Measurements from ENCODE around the gene CLIP2.

CLIP2 gene

DNA sequence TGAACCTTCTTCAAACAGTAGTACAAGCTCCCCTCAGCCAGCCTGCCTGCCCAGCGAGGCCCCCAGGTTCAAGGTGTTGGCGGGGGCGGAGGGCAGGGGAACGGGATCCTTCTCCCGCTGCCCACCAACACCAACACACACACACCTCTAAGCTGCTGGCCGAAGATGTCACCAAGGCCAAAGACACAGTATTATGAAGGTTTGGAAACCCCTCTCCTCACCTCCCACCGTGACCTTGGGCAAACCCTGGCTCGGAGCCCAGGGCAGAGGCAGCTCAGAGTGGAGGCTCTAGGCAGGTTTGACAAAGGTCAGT, 115.1 kb downstream of the CLIP2 start:
- no peaks in the 10 kb centered on the region for H3K4me1 ChIP-seq (ENCODE audit: control insufficient read depth, insufficient read depth, low read length)
- H3K36me3 ChIP-seq (ENCODE audit: control insufficient read depth in 2 of 2, insufficient read depth in 1 of 2, low read length in 2 of 2): peaks cover 0 to 4% of the 10 kb centered on the region in 2 experiments; a peak in 1 of 3 replicates
- no peak overlapping the region for H3K4me3 ChIP-seq (ENCODE audit: low read depth, low read length)
- H3K27ac ChIP-seq (ENCODE audit: extremely low read depth, low read depth, low read length): no peak overlapping the region
- ChIA-PET POLR2A (no interaction called here), CTCF (interaction anchor here (0.6 to 8.2 kb wide), 3 partner anchors 41 to 197 kb away, joined by 3 to 126 read pairs (median 3); partner anchors contain the start of gene LAT2)
- no peaks in the 10 kb centered on the region for H3K9me3 ChIP-seq (ENCODE audit: control insufficient read depth, insufficient read depth, low read depth, low read length)
- TF ChIP-seq ZNF175 (tag by site-specific recombination; IDR thresholded peaks at IDR 0.05) (no peak), KLF10 (tag by site-specific recombination; IDR thresholded peaks at IDR 0.05) (no peak), ZNF391 (tag by site-specific recombination; IDR thresholded peaks at IDR 0.05; ENCODE audit: borderline replicate concordance, low read depth) (no peak), ZNF23 (tag by site-specific recombination; IDR thresholded peaks at IDR 0.05; ENCODE audit: borderline replicate concordance) (no peak), WT1 (tag by site-specific recombination; IDR thresholded peaks at IDR 0.05) (no peak), YY1 (tag by site-specific recombination; IDR thresholded peaks at IDR 0.05) (no peak), SP2 (tag by site-specific recombination; IDR thresholded peaks at IDR 0.05) (no peak)
- TF ChIP-seq, protein P1, sequence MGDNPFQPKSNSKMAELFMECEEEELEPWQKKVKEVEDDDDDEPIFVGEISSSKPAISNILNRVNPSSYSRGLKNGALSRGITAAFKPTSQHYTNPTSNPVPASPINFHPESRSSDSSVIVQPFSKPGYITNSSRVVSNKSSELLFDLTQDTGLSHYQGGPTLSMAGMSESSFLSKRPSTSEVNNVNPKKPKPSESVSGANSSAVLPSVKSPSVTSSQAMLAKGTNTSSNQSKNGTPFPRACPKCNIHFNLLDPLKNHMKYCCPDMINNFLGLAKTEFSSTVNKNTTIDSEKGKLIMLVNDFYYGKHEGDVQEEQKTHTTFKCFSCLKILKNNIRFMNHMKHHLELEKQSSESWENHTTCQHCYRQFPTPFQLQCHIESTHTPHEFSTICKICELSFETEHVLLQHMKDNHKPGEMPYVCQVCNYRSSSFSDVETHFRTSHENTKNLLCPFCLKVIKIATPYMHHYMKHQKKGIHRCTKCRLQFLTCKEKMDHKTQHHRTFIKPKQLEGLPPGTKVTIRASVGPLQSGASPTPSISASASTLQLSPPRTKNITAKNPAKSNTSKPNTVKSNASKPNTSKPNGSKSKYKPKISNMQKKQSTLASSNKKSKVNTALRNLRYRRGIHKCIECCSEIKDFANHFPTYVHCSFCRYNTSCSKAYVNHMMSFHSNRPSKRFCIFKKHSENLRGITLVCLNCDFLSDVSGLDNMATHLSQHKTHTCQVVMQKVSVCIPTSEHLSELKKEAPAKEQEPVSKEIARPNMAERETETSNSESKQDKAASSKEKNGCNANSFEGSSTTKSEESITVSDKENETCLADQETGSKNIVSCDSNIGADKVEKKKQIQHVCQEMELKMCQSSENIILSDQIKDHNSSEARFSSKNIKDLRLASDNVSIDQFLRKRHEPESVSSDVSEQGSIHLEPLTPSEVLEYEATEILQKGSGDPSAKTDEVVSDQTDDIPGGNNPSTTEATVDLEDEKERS (tag by site-specific recombination; IDR thresholded peaks at IDR 0.05): no peak
- TF ChIP-seq, protein P2, sequence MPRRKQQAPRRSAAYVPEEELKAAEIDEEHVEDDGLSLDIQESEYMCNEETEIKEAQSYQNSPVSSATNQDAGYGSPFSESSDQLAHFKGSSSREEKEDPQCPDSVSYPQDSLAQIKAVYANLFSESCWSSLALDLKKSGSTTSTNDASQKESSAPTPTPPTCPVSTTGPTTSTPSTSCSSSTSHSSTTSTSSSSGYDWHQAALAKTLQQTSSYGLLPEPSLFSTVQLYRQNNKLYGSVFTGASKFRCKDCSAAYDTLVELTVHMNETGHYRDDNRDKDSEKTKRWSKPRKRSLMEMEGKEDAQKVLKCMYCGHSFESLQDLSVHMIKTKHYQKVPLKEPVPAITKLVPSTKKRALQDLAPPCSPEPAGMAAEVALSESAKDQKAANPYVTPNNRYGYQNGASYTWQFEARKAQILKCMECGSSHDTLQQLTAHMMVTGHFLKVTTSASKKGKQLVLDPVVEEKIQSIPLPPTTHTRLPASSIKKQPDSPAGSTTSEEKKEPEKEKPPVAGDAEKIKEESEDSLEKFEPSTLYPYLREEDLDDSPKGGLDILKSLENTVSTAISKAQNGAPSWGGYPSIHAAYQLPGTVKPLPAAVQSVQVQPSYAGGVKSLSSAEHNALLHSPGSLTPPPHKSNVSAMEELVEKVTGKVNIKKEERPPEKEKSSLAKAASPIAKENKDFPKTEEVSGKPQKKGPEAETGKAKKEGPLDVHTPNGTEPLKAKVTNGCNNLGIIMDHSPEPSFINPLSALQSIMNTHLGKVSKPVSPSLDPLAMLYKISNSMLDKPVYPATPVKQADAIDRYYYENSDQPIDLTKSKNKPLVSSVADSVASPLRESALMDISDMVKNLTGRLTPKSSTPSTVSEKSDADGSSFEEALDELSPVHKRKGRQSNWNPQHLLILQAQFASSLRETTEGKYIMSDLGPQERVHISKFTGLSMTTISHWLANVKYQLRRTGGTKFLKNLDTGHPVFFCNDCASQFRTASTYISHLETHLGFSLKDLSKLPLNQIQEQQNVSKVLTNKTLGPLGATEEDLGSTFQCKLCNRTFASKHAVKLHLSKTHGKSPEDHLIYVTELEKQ (tag by site-specific recombination; IDR thresholded peaks at IDR 0.05; ENCODE audit: borderline replicate concordance): no peak
- TF ChIP-seq, protein P3, sequence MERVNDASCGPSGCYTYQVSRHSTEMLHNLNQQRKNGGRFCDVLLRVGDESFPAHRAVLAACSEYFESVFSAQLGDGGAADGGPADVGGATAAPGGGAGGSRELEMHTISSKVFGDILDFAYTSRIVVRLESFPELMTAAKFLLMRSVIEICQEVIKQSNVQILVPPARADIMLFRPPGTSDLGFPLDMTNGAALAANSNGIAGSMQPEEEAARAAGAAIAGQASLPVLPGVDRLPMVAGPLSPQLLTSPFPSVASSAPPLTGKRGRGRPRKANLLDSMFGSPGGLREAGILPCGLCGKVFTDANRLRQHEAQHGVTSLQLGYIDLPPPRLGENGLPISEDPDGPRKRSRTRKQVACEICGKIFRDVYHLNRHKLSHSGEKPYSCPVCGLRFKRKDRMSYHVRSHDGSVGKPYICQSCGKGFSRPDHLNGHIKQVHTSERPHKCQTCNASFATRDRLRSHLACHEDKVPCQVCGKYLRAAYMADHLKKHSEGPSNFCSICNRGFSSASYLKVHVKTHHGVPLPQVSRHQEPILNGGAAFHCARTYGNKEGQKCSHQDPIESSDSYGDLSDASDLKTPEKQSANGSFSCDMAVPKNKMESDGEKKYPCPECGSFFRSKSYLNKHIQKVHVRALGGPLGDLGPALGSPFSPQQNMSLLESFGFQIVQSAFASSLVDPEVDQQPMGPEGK (tag by site-specific recombination; IDR thresholded peaks at IDR 0.05): no peak

DNA sequence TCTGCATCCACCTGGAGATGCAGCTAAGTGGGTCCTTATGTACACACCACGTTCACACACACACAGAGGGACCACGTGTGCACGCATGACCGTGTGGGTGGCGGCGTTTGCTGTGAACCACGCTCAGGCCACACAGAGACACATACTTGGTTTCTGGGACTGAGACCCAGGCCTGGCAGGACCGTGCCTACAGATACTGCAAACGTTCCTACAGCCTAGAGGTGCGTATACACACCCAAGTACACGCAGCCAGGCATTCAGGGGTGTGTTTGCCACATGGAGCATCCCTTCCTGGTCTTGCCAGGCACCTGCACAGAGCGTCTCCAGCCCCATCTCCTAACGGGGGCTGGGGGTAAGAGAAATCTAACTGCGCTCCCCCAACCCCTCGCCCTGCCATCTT, 115.5 kb downstream of the CLIP2 start:
- Histone ChIP-seq H3K4me3 (ENCODE audit: low read depth, low read length) (no peak overlapping the region), H3K9me3 (ENCODE audit: control insufficient read depth, insufficient read depth, low read depth, low read length) (no peaks in the 10 kb centered on the region), H3K27ac (ENCODE audit: extremely low read depth, low read depth, low read length) (no peak overlapping the region), H3K4me1 (ENCODE audit: control insufficient read depth, insufficient read depth, low read length) (no peaks in the 10 kb centered on the region), H3K36me3 (ENCODE audit: control insufficient read depth in 2 of 2, insufficient read depth in 1 of 2, low read length in 2 of 2) (peaks cover 0 to 4% of the 10 kb centered on the region in 2 experiments; a peak in 1 of 3 replicates)
- ChIA-PET POLR2A (no interaction called here), CTCF (interaction anchor here (0.6 to 8.2 kb wide), 4 partner anchors 41 to 197 kb away, joined by 3 to 126 read pairs (median 3); partner anchors contain the start of gene LAT2)
- TF ChIP-seq ZFP69B (tag by site-specific recombination; IDR thresholded peaks at IDR 0.05) (no peak), ZNF132 (tag by site-specific recombination; IDR thresholded peaks at IDR 0.05; ENCODE audit: borderline replicate concordance) (no peak), ZNF24 (tag by site-specific recombination; IDR thresholded peaks at IDR 0.05) (no peak), ZSCAN16 (tag by site-specific recombination; IDR thresholded peaks at IDR 0.05) (no peak), ZNF112 (tag by site-specific recombination; IDR thresholded peaks at IDR 0.05) (no peak), KLF9 (tag by site-specific recombination; IDR thresholded peaks at IDR 0.05; ENCODE audit: low read depth) (no peak), BCL11A (tag by site-specific recombination; IDR thresholded peaks at IDR 0.05; ENCODE audit: low read depth) (no peak), ZFHX2 (tag by site-specific recombination; conservative IDR thresholded peaks at IDR 0.05) (no peak), YY2 (tag by site-specific recombination; IDR thresholded peaks at IDR 0.05) (no peak)
- TF ChIP-seq, protein P4, sequence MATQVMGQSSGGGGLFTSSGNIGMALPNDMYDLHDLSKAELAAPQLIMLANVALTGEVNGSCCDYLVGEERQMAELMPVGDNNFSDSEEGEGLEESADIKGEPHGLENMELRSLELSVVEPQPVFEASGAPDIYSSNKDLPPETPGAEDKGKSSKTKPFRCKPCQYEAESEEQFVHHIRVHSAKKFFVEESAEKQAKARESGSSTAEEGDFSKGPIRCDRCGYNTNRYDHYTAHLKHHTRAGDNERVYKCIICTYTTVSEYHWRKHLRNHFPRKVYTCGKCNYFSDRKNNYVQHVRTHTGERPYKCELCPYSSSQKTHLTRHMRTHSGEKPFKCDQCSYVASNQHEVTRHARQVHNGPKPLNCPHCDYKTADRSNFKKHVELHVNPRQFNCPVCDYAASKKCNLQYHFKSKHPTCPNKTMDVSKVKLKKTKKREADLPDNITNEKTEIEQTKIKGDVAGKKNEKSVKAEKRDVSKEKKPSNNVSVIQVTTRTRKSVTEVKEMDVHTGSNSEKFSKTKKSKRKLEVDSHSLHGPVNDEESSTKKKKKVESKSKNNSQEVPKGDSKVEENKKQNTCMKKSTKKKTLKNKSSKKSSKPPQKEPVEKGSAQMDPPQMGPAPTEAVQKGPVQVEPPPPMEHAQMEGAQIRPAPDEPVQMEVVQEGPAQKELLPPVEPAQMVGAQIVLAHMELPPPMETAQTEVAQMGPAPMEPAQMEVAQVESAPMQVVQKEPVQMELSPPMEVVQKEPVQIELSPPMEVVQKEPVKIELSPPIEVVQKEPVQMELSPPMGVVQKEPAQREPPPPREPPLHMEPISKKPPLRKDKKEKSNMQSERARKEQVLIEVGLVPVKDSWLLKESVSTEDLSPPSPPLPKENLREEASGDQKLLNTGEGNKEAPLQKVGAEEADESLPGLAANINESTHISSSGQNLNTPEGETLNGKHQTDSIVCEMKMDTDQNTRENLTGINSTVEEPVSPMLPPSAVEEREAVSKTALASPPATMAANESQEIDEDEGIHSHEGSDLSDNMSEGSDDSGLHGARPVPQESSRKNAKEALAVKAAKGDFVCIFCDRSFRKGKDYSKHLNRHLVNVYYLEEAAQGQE (tag by site-specific recombination; IDR thresholded peaks at IDR 0.05): no peak
- TF ChIP-seq, protein P5, sequence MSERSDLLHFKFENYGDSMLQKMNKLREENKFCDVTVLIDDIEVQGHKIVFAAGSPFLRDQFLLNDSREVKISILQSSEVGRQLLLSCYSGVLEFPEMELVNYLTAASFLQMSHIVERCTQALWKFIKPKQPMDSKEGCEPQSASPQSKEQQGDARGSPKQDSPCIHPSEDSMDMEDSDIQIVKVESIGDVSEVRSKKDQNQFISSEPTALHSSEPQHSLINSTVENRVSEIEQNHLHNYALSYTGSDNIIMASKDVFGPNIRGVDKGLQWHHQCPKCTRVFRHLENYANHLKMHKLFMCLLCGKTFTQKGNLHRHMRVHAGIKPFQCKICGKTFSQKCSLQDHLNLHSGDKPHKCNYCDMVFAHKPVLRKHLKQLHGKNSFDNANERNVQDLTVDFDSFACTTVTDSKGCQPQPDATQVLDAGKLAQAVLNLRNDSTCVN (tag by site-specific recombination; optimal IDR thresholded peaks at IDR 0.05): no peak

Measured in HEK293 (cell line).